Caco-2 (cell line): ENCODE data around the gene ADM2. TPM values are rescaled to one million over a fixed set of nuclear protein-coding genes. Genes with fewer than 3 reads are reported as not detected.

Experiments
- BruUV-seq: library from RNA; stranded (reverse); fragments of 400-500 nt; replicated peaks from 2 replicates; lab custom pipeline; 2021; lab: Mats Ljungman, UMichigan
- CTCF ChIA-PET: fragments of 300-600 bp; sonication (Branson Sonifier 250); formaldehyde crosslinking; loops from one replicate; lab custom pipeline; 2022; ENCODE audit warnings: antibody characterized with exemption; lab: Charles Lee
- POLR2A ChIA-PET: fragments of 300-600 bp; sonication (Branson Sonifier 250); formaldehyde crosslinking; loops from one replicate; lab custom pipeline; 2022; ENCODE audit warnings: antibody characterized with exemption; lab: Charles Lee
- DNase-seq, 2 experiments: peaks; one replicate each; pipeline versions ENCODE4 v3.0.0 to v3.0.0-alpha.2; 2020 to 2022
- H3K27me3 ChIP-seq: replicated peaks from 2 replicates; pipeline ENCODE4 v1.6.0; 2011; ENCODE audit warnings: low read length; ENCODE audit not compliant: control insufficient read depth, insufficient read depth
- H3K36me3 ChIP-seq: 2 replicates; pipeline ENCODE4 v1.5.1; 2011; ENCODE audit warnings: low read length; ENCODE audit not compliant: control insufficient read depth, insufficient read depth
- H3K4me1 ChIP-seq: fragments of 250-450 bp; sonication (Bioruptor Pico); 2 replicates; pipeline ENCODE4 v1.5.1; 2020; ENCODE audit warnings: mild to moderate bottlenecking
- H3K4me3 ChIP-seq: 2 replicates; pipeline ENCODE4 v1.5.1; 2011; ENCODE audit warnings: low read depth, mild to moderate bottlenecking, control low read depth, low read length
- H3K9me3 ChIP-seq: fragments of 250-450 bp; sonication (Bioruptor Pico); 2 replicates; pipeline ENCODE4 v1.5.1; 2020; ENCODE audit warnings: mild to moderate bottlenecking, moderate library complexity
- H3K27ac Mint-ChIP-seq: one replicate; pipeline ENCODE4 v1.8.0; 2022; ENCODE audit warnings: mixed read lengths; ENCODE audit not compliant: unreplicated experiment
- H3K27me3 Mint-ChIP-seq: one replicate; pipeline ENCODE4 v1.8.0; 2022; ENCODE audit warnings: mixed read lengths; ENCODE audit not compliant: insufficient read depth, unreplicated experiment
- H3K36me3 Mint-ChIP-seq: one replicate; pipeline ENCODE4 v1.8.0; 2022; ENCODE audit warnings: mild to moderate bottlenecking, mixed read lengths; ENCODE audit not compliant: insufficient read depth, unreplicated experiment
- H3K4me1 Mint-ChIP-seq: one replicate; pipeline ENCODE4 v1.8.0; 2022; ENCODE audit warnings: low read depth, mixed read lengths; ENCODE audit not compliant: unreplicated experiment
- H3K4me3 Mint-ChIP-seq: one replicate; pipeline ENCODE4 v1.8.0; 2022; ENCODE audit warnings: mild to moderate bottlenecking, moderate library complexity, mixed read lengths; ENCODE audit not compliant: unreplicated experiment
- H3K9me3 Mint-ChIP-seq: one replicate; pipeline ENCODE4 v1.8.0; 2022; ENCODE audit warnings: mixed read lengths; ENCODE audit not compliant: unreplicated experiment
- CTCF ChIP-seq, 2 experiments: fragments of 200-600 bp in 1 of 2; IDR thresholded peaks; 1 replicate in 1 of 2; 2 replicates in 1 of 2; pipeline versions ENCODE4 v1.5.1 to v1.8.0; 2011 to 2022; ENCODE audit warnings: antibody characterized with exemption in 1 of 2, control low read depth in 1 of 2, inconsistent platforms in 1 of 2, low read depth in 1 of 2, low read length in 1 of 2, mild to moderate bottlenecking in 1 of 2, moderate library complexity in 1 of 2; ENCODE audit not compliant: insufficient read depth in 1 of 2, severe bottlenecking in 1 of 2, unreplicated experiment in 1 of 2
- intact Hi-C: fragments of 100-400 bp; cut with micrococcal nuclease; formaldehyde crosslinking; loops from one replicate; pipeline ENCODE4 v1.10.0; 2022; ENCODE audit not compliant: unreplicated experiment
- total RNA-seq: library from RNA; stranded (reverse); gene quantifications from 2 replicates; pipeline ENCODE4 v1.2.3, GENCODE V29; 2022

Gene ADM2
- total RNA-seq, 1 experiment from 2014 or later, result 30.5 TPM

GRCh38 chr22:50531546-50531961 is 50.2 kb downstream of the ADM2 start:
- Mint-ChIP-seq H3K36me3 (peaks cover 35% of the 10 kb centered on the region), H3K27ac (peak overlapping the region; percentile 86), H3K4me3 (peak overlapping the region; percentile 81), H3K9me3 (no peaks in the 10 kb centered on the region), H3K27me3 (no peaks in the 10 kb centered on the region), H3K4me1 (peaks cover 31% of the 10 kb centered on the region)
- no peaks in the 10 kb centered on the region for H3K9me3 ChIP-seq
- POLR2A ChIA-PET, result interaction anchor here (0.7 to 1.5 kb wide), 5 partner anchors 16 to 237 kb away, joined by 3 to 7 read pairs (median 4); partner anchors contain the start of genes CHKB, LMF2 and SYCE3
- CTCF ChIA-PET, result interaction anchor here (0.7 to 1.0 kb wide), 2 partner anchors 24 to 31 kb away, joined by 4 to 7 read pairs; partner anchors contain the start of genes LMF2 and SYCE3
- no peaks in the 10 kb centered on the region for H3K36me3 ChIP-seq
- DNase-seq, result peak; percentile 66
- intact Hi-C loops, result loop anchor here (5.0 kb wide), 1 partner anchor 91 kb away; no protein-coding TSS in a partner anchor
- H3K4me1 ChIP-seq, result peaks cover 36% of the 10 kb centered on the region
- no peaks in the 10 kb centered on the region for H3K27me3 ChIP-seq
- BruUV-seq, result no TSS peak
- H3K4me3 ChIP-seq, result peak overlapping the region; percentile 68
- no peak for TF ChIP-seq CTCF (IDR thresholded peaks at IDR 0.05; ENCODE audit: insufficient read depth in 1 of 2, low read depth in 1 of 2, low read length in 1 of 2, severe bottlenecking in 1 of 2, unreplicated experiment in 1 of 2)

GRCh38 chr22:50531962-50532674 is 50.8 kb downstream of the ADM2 start:
- Histone ChIP-seq H3K36me3 (no peaks in the 10 kb centered on the region), H3K27me3 (no peaks in the 10 kb centered on the region), H3K4me1 (peaks cover 30% of the 10 kb centered on the region), H3K9me3 (no peaks in the 10 kb centered on the region), H3K4me3 (peak overlapping the region; percentile 68)
- Mint-ChIP-seq H3K36me3 (peaks cover 30% of the 10 kb centered on the region), H3K27ac (peak overlapping the region; percentile 86), H3K4me1 (peaks cover 27% of the 10 kb centered on the region), H3K27me3 (no peaks in the 10 kb centered on the region), H3K4me3 (peak overlapping the region; percentile 81), H3K9me3 (no peaks in the 10 kb centered on the region)
- BruUV-seq, result no TSS peak
- no peak for TF ChIP-seq CTCF (IDR thresholded peaks at IDR 0.05; ENCODE audit: insufficient read depth in 1 of 2, low read depth in 1 of 2, low read length in 1 of 2, severe bottlenecking in 1 of 2, unreplicated experiment in 1 of 2)
- intact Hi-C loops, result loop anchor here (2.0 to 5.0 kb wide), 2 partner anchors 31 to 90 kb away; partner anchors contain the start of gene SYCE3
- peak; percentile 69 to 78 for DNase-seq
- ChIA-PET CTCF (interaction anchor here (0.7 to 1.0 kb wide), 3 partner anchors 24 to 89 kb away, joined by 3 to 7 read pairs (median 4); partner anchors contain the start of genes LMF2 and SYCE3), POLR2A (interaction anchor here (0.7 to 1.5 kb wide), 5 partner anchors 15 to 238 kb away, joined by 3 to 7 read pairs (median 4); partner anchors contain the start of genes CHKB, LMF2 and SYCE3)
